Renal cortical epithelial cell (primary cell): ENCODE data around the gene MAP2K5. TPM values are rescaled to one million over a fixed set of nuclear protein-coding genes. Genes with fewer than 3 reads are reported as not detected.
A peak's percentile ranks its signal among the peaks of the same experiment; 100 is the strongest.

Experiments
- DNase-seq: peaks from one replicate; pipeline ENCODE4 v3.0.0-alpha.2; 2011; ENCODE audit warnings: low read depth
- total RNA-seq: library from RNA; depleted of rRNA; stranded (reverse); fragments of >200 nt; gene quantifications from 2 replicates; pipeline ENCODE4 v1.2.3, GENCODE V29; 2014

Gene MAP2K5
- 1.9 and 11.8 TPM in 2 replicates for total RNA-seq

- DNase-seq = peak; percentile 25
Measured at GRCh38 chr15:67542420-67543347, at the start of gene MAP2K5. TSS of gene MAP2K5 (plus strand) at chr15:67542703. CDS start at chr15:67543336, 633 bp downstream.

- no peak for DNase-seq
Measured at GRCh38 chr15:67495585-67495984, 46.9 kb upstream of the MAP2K5 start.

GRCh38 chr15:67501177-67501835 is 41.2 kb upstream of the MAP2K5 start:
- DNase-seq = peak; percentile 63

- DNase-seq = peak; percentile 33
Measured at GRCh38 chr15:67501836-67502461, 40.6 kb upstream of the MAP2K5 start.

- no peak for DNase-seq
Measured at GRCh38 chr15:67504056-67504455, 38.4 kb upstream of the MAP2K5 start.

- DNase-seq = no peak
Measured at GRCh38 chr15:67504796-67505195, 37.7 kb upstream of the MAP2K5 start.

- DNase-seq = no peak
Measured at GRCh38 chr15:67505675-67506572, 36.6 kb upstream of the MAP2K5 start.

GRCh38 chr15:67506775-67507747 is 35.4 kb upstream of the MAP2K5 start:
- DNase-seq = no peak

GRCh38 chr15:67508407-67508806 is 34.1 kb upstream of the MAP2K5 start:
- no peak for DNase-seq

- DNase-seq = no peak
Measured at GRCh38 chr15:67509918-67510317, 32.6 kb upstream of the MAP2K5 start.

- peak; percentile 61 for DNase-seq
Measured at GRCh38 chr15:67510597-67511190, 31.8 kb upstream of the MAP2K5 start.

GRCh38 chr15:67511606-67512005 is 30.9 kb upstream of the MAP2K5 start:
- DNase-seq = no peak

- DNase-seq = no peak
Measured at GRCh38 chr15:67512140-67512539, 30.4 kb upstream of the MAP2K5 start.

- no peak for DNase-seq
Measured at GRCh38 chr15:67512933-67513714, 29.4 kb upstream of the MAP2K5 start.

GRCh38 chr15:67515090-67515489 is 27.4 kb upstream of the MAP2K5 start:
- no peak for DNase-seq

GRCh38 chr15:67515557-67515956 is 26.9 kb upstream of the MAP2K5 start:
- no peak for DNase-seq

- peak; percentile 23 for DNase-seq
Measured at GRCh38 chr15:67520321-67521028, 22.0 kb upstream of the MAP2K5 start.

- peak; percentile 45 for DNase-seq
Measured at GRCh38 chr15:67521029-67521782, 21.3 kb upstream of the MAP2K5 start, which contains the start of gene C15orf61. TSS of gene C15orf61 (plus strand) at chr15:67521131. CDS start at chr15:67521249, 118 bp downstream.
